Mesenchymal stem cell (in vitro differentiated cells and primary cell): ENCODE data around the gene CEP55.

Source experiments
- DNase-seq: peaks from one replicate; pipeline ENCODE4 v3.0.0-alpha.2; 2013
- H2AFZ ChIP-seq: one replicate; pipeline ENCODE4 v1.6.1; 2013; ENCODE audit warnings: low read depth, mild to moderate bottlenecking, control low read depth, inconsistent platforms, low read length, moderate library complexity
- H2AK5ac ChIP-seq: 2 replicates; pipeline ENCODE4 v1.6.1; 2013; ENCODE audit warnings: low read length, moderate library complexity, mild to moderate bottlenecking, inconsistent platforms; ENCODE audit not compliant: severe bottlenecking
- H2BK120ac ChIP-seq: one replicate; pipeline ENCODE4 v1.6.1; 2013; ENCODE audit warnings: low read depth, mild to moderate bottlenecking, inconsistent platforms, low read length, moderate library complexity
- H2BK12ac ChIP-seq, 2 experiments: one replicate each; pipeline ENCODE4 v1.6.1; 2013; ENCODE audit warnings: inconsistent platforms in 2 of 2, low read length in 2 of 2, mild to moderate bottlenecking in 2 of 2, moderate library complexity in 2 of 2, control low read depth in 1 of 2
- H2BK15ac ChIP-seq: one replicate; pipeline ENCODE4 v1.6.1; 2013; ENCODE audit warnings: mild to moderate bottlenecking, low read depth, inconsistent platforms; ENCODE audit not compliant: poor library complexity, severe bottlenecking
- H2BK5ac ChIP-seq: 2 replicates; pipeline ENCODE4 v1.6.1; 2013; ENCODE audit warnings: low read depth, mild to moderate bottlenecking, low read length, control low read depth, inconsistent platforms; ENCODE audit not compliant: poor library complexity, severe bottlenecking
- H3K14ac ChIP-seq, 2 experiments: one replicate each; pipeline ENCODE4 v1.6.1; 2013; ENCODE audit warnings: inconsistent platforms in 2 of 2, low read length in 2 of 2, control low read depth in 1 of 2, mild to moderate bottlenecking in 1 of 2, moderate library complexity in 1 of 2
- H3K18ac ChIP-seq, 2 experiments: one replicate each; pipeline ENCODE4 v1.6.1; 2013; ENCODE audit warnings: inconsistent platforms in 2 of 2, low read length in 2 of 2, control low read depth in 1 of 2, low read depth in 1 of 2, mild to moderate bottlenecking in 1 of 2
- H3K23ac ChIP-seq, 2 experiments: one replicate each; pipeline ENCODE4 v1.6.1; 2013; ENCODE audit warnings: inconsistent platforms in 2 of 2, low read length in 2 of 2, mild to moderate bottlenecking in 2 of 2, moderate library complexity in 2 of 2, control low read depth in 1 of 2
- H3K27ac ChIP-seq: 2 replicates; pipeline ENCODE4 v1.5.1; 2013; ENCODE audit warnings: mild to moderate bottlenecking, moderate library complexity, low read length, control low read depth, inconsistent platforms; ENCODE audit not compliant: poor library complexity, severe bottlenecking
- H3K27me3 ChIP-seq, 2 experiments: 2 replicates each; pipeline versions ENCODE4 v1.6.1 to v1.7.0; 2013; ENCODE audit warnings: low read length in 2 of 2, mild to moderate bottlenecking in 2 of 2, moderate library complexity in 2 of 2, control low read depth in 1 of 2, inconsistent platforms in 1 of 2; ENCODE audit not compliant: control insufficient read depth in 1 of 2, insufficient read depth in 1 of 2
- H3K36me3 ChIP-seq, 2 experiments: 2 replicates each; pipeline versions ENCODE4 v1.6.1 to v1.7.0; 2013; ENCODE audit warnings: low read length in 2 of 2, control low read depth in 1 of 2, inconsistent platforms in 1 of 2, low read depth in 1 of 2, mild to moderate bottlenecking in 1 of 2; ENCODE audit not compliant: insufficient read depth in 2 of 2, control insufficient read depth in 1 of 2
- H3K4ac ChIP-seq, 2 experiments: one replicate each; pipeline ENCODE4 v1.6.1; 2013; ENCODE audit warnings: inconsistent platforms in 2 of 2, low read length in 2 of 2, mild to moderate bottlenecking in 2 of 2, moderate library complexity in 2 of 2, control low read depth in 1 of 2, low read depth in 1 of 2
- H3K4me1 ChIP-seq: 2 replicates; pipeline ENCODE4 v1.6.1; 2013; ENCODE audit warnings: low read depth, low read length, control low read depth; ENCODE audit not compliant: control insufficient read depth, insufficient read depth
- H3K4me2 ChIP-seq: 2 replicates; pipeline ENCODE4 v1.6.1; 2013; ENCODE audit warnings: low read length, mild to moderate bottlenecking, inconsistent platforms; ENCODE audit not compliant: poor library complexity, severe bottlenecking
- H3K4me3 ChIP-seq, 2 experiments: 2 replicates each; pipeline versions ENCODE4 v1.5.1 to v1.7.0; 2013; ENCODE audit warnings: low read length in 2 of 2, mild to moderate bottlenecking in 2 of 2, control low read depth in 1 of 2, low read depth in 1 of 2; ENCODE audit not compliant: insufficient read depth in 1 of 2
- H3K79me1 ChIP-seq: replicated peaks from 2 replicates; pipeline ENCODE4 v1.6.1; 2013; ENCODE audit warnings: mild to moderate bottlenecking, control low read depth, low read length, inconsistent platforms; ENCODE audit not compliant: poor library complexity, severe bottlenecking
- H3K9ac ChIP-seq: 2 replicates; pipeline ENCODE4 v1.7.0; 2013; ENCODE audit warnings: mild to moderate bottlenecking, low read length, moderate library complexity
- H3K9me3 ChIP-seq: 2 replicates; pipeline ENCODE4 v1.7.0; 2013; ENCODE audit warnings: mild to moderate bottlenecking, low read length; ENCODE audit not compliant: control insufficient read depth
- H4K8ac ChIP-seq: one replicate; pipeline ENCODE4 v1.6.1; 2013; ENCODE audit warnings: inconsistent platforms, mild to moderate bottlenecking, low read length, moderate library complexity
- H4K91ac ChIP-seq: one replicate; pipeline ENCODE4 v1.6.1; 2013; ENCODE audit warnings: mild to moderate bottlenecking, low read length, inconsistent platforms
- WGBS: methylation state at CpG from one replicate; pipeline ENCODE4 v1.1.7; 2013; ENCODE audit warnings: mixed read lengths; 5-methylcytosine and 5-hydroxymethylcytosine counted together

CEP55 gene

GRCh38 chr10:93452143-93452542 is 44.3 kb upstream of the CEP55 start:
- Histone ChIP-seq H3K4me3 (no peak overlapping the region), H2BK5ac (no peak overlapping the region), H3K36me3 (peaks cover 47 to 84% of the 10 kb centered on the region in 2 experiments), H3K79me1 (peaks cover 4% of the 10 kb centered on the region), H3K27ac (peak overlapping the region; percentile 28), H3K9me3 (no peaks in the 10 kb centered on the region), H2AFZ (no peak overlapping the region), H3K4me2 (no peak overlapping the region), H3K14ac (no peak overlapping the region), H3K9ac (no peak overlapping the region), H3K4me1 (peaks cover 9% of the 10 kb centered on the region), H3K18ac (no peak overlapping the region), H2BK120ac (no peak overlapping the region), H2BK12ac (no peak overlapping the region), H2AK5ac (peak overlapping the region; percentile 86), H3K23ac (no peak overlapping the region), H4K91ac (no peak overlapping the region), H3K27me3 (no peaks in the 10 kb centered on the region), H2BK15ac (no peak overlapping the region), H4K8ac (no peak overlapping the region), H3K4ac (no peak overlapping the region)
- 51% methylated on average over 2 of the region's 2 CpGs for WGBS
- no peak for DNase-seq

GRCh38 chr10:93454146-93454545 is 42.3 kb upstream of the CEP55 start:
- Histone ChIP-seq H3K27me3 (no peaks in the 10 kb centered on the region), H3K79me1 (peaks cover 2% of the 10 kb centered on the region), H3K23ac (no peak overlapping the region), H2BK5ac (no peak overlapping the region), H2BK12ac (no peak overlapping the region), H2BK120ac (no peak overlapping the region), H3K9ac (no peak overlapping the region), H3K14ac (no peak overlapping the region), H3K4ac (no peak overlapping the region), H3K4me3 (no peak overlapping the region), H4K91ac (no peak overlapping the region), H4K8ac (no peak overlapping the region), H3K4me2 (no peak overlapping the region), H3K27ac (no peak overlapping the region), H3K4me1 (peaks cover 12% of the 10 kb centered on the region), H2AK5ac (no peak overlapping the region), H2BK15ac (no peak overlapping the region), H2AFZ (no peak overlapping the region), H3K18ac (no peak overlapping the region), H3K36me3 (peaks cover 38 to 68% of the 10 kb centered on the region in 2 experiments), H3K9me3 (no peaks in the 10 kb centered on the region)
- WGBS = 100% methylated on average over 2 of the region's 2 CpGs
- no peak for DNase-seq

GRCh38 chr10:93454736-93455135 is 41.7 kb upstream of the CEP55 start:
- no peak overlapping the region for H2BK12ac ChIP-seq
- H2AFZ ChIP-seq = no peak overlapping the region
- H3K27me3 ChIP-seq = no peaks in the 10 kb centered on the region
- peaks cover 13% of the 10 kb centered on the region for H3K4me1 ChIP-seq
- H2BK5ac ChIP-seq = no peak overlapping the region
- no peak overlapping the region for H3K14ac ChIP-seq
- no peak overlapping the region for H3K4ac ChIP-seq
- H3K4me2 ChIP-seq = no peak overlapping the region
- no peak overlapping the region for H4K8ac ChIP-seq
- no peak overlapping the region for H2BK120ac ChIP-seq
- no peak overlapping the region for H2BK15ac ChIP-seq
- no peak overlapping the region for H4K91ac ChIP-seq
- H3K9me3 ChIP-seq = no peaks in the 10 kb centered on the region
- H3K27ac ChIP-seq = peak overlapping the region; percentile 13
- H3K36me3 ChIP-seq = peaks cover 36 to 68% of the 10 kb centered on the region in 2 experiments
- no peak overlapping the region for H3K18ac ChIP-seq
- H3K23ac ChIP-seq = no peak overlapping the region
- WGBS = 94% methylated on average over 7 of the region's 7 CpGs
- H3K9ac ChIP-seq = no peak overlapping the region
- peaks cover 2% of the 10 kb centered on the region for H3K79me1 ChIP-seq
- H3K4me3 ChIP-seq = no peak overlapping the region
- DNase-seq = no peak
- no peak overlapping the region for H2AK5ac ChIP-seq

- no peak overlapping the region for H3K4me3 ChIP-seq
- peak overlapping the region; percentile 20 to 60 for H3K4ac ChIP-seq
- H3K36me3 ChIP-seq = peaks cover 30 to 61% of the 10 kb centered on the region in 2 experiments
- WGBS = 96% methylated on average over 5 of the region's 7 CpGs
- no peak overlapping the region for H2AFZ ChIP-seq
- peak overlapping the region; percentile 83 for H3K9ac ChIP-seq
- no peak overlapping the region for H3K4me2 ChIP-seq
- H3K14ac ChIP-seq = no peak overlapping the region
- H3K18ac ChIP-seq = peak overlapping the region; percentile 70 to 91
- peak overlapping the region; percentile 78 for H2AK5ac ChIP-seq
- H4K8ac ChIP-seq = no peak overlapping the region
- peaks cover 18% of the 10 kb centered on the region for H3K4me1 ChIP-seq
- no peaks in the 10 kb centered on the region for H3K27me3 ChIP-seq
- no peak overlapping the region for H2BK5ac ChIP-seq
- H3K23ac ChIP-seq = no peak overlapping the region
- H3K27ac ChIP-seq = peak overlapping the region; percentile 90
- no peak overlapping the region for H2BK120ac ChIP-seq
- H4K91ac ChIP-seq = peak overlapping the region; percentile 96
- H2BK15ac ChIP-seq = no peak overlapping the region
- no peak for DNase-seq
- peak overlapping the region; percentile 34 to 70 for H2BK12ac ChIP-seq
- no peaks in the 10 kb centered on the region for H3K9me3 ChIP-seq
- H3K79me1 ChIP-seq = peaks cover 2% of the 10 kb centered on the region
Measured at GRCh38 chr10:93456480-93456879, 39.9 kb upstream of the CEP55 start.
